ENCODE results near the gene JKAMP.

Gene JKAMP

DNA sequence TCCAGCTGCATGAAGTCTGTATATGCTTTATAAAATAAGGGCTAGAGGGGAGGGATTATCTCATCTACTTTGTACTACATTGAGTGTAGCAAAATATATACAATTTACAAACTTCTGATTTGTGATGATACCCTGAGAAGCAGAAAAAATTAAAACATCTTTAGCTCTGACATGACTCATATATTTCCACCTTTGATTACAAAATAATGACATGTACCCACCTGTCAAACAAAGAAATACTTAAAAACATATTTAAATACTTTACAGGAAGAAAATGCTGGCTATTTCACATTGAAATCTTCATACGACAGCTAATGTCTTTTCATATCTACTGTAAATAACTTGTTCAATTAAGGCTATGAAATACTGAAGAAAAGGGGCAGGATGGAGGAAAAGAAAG, 22.4 kb upstream of the JKAMP start:
- Histone ChIP-seq H3K4me1 (ENCODE audit: control insufficient read depth, insufficient read depth, low read length) (peaks cover 7% of the 10 kb centered on the region), H3K9me3 (ENCODE audit: control insufficient read depth, low read length) (no peaks in the 10 kb centered on the region), H3K36me3 (ENCODE audit: control insufficient read depth, insufficient read depth, low read length) (no peaks in the 10 kb centered on the region), H3K27me3 (ENCODE audit: control insufficient read depth, insufficient read depth, low read length) (peaks cover 14% of the 10 kb centered on the region), H3K9ac (ENCODE audit: low read length) (no peak overlapping the region), H3K4me3 (ENCODE audit: low read length) (no peak overlapping the region)

DNA sequence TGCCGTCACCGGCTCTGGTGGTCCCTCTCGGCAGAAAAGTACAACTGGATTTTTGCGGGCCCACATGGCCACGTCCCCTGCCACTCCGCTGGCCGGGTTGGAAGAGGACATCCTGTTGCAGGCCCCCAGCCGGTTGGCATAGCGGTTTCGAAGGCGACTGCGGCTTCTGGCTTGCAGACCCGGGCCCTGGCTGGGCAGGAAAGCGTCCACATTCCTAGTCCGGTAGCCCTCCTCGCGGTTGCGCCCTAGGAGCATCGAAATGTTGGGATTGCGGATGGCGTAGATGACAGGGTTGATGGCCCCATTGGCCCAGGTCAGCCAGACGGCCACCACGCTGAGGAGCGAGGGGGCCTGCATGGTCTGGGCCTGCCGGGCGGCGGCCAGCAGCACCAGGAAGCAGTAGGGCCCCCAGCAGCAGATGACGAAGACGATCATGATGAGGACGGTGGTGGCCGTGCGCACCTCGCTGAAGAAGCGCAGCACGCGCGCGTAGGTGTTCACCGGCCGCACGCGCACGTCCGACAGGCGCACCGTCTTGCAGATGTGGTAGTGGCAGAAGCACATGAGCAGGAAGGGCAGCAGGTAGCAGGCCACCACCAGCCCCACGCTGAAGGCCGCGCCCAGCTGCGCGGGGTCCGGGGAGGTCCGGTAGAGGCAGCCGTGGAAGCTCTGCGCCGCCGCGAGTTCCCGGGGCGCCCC, 20.4 kb upstream of the JKAMP start:
- no peak overlapping the region for H3K4me3 ChIP-seq (ENCODE audit: low read length)
- H3K36me3 ChIP-seq (ENCODE audit: control insufficient read depth, insufficient read depth, low read length), result no peaks in the 10 kb centered on the region
- H3K9ac ChIP-seq (ENCODE audit: low read length), result no peak overlapping the region
- peaks cover 14% of the 10 kb centered on the region for H3K27me3 ChIP-seq (ENCODE audit: control insufficient read depth, insufficient read depth, low read length)
- no peaks in the 10 kb centered on the region for H3K9me3 ChIP-seq (ENCODE audit: control insufficient read depth, low read length)
- H3K4me1 ChIP-seq (ENCODE audit: control insufficient read depth, insufficient read depth, low read length), result peaks cover 7% of the 10 kb centered on the region

DNA sequence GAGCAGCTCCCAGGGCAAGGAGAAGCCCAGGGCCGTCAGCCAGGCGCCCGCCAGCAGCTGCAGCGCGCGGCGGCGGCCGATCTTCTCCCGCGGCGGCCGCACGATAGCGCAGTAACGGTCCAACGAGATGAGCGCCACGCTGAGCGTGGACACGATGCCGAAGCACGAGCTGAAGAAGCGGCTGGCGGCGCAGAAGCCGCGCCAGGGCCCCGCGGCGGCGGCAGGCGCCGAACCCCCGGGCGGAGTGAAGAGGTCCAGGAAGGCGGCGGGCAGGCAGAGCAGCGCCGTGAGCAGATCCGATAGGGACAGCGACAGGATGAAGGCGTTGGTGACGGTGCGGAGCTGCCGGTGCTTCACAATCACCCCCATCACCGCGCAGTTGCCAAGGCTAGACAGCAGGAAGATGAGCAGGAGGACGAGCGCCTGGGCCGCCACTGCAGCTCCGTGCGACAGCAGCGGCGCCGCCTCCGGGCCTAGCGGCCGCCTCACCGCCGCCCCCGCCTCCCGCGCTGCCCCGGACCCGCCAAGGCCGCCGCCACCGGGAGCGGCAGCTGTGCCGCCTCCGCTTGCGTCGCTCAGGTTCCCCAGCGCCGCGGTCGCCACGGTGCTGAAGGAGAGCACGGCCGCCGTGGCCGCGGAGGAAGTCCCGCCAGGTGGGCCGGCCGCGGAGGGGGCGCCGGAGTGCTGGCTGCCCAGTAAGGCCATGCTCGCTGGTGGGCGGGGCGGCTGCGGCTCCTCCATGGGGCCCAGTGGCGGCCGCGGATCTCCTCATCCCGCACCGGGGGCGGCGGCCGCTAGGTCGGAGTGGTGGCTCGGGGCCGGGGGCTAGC, 19.6 kb upstream of the JKAMP start:
- H3K4me1 ChIP-seq (ENCODE audit: control insufficient read depth, insufficient read depth, low read length), result peaks cover 7% of the 10 kb centered on the region
- H3K9me3 ChIP-seq (ENCODE audit: control insufficient read depth, low read length), result no peaks in the 10 kb centered on the region
- peaks cover 14% of the 10 kb centered on the region for H3K27me3 ChIP-seq (ENCODE audit: control insufficient read depth, insufficient read depth, low read length)
- H3K4me3 ChIP-seq (ENCODE audit: low read length), result no peak overlapping the region
- no peaks in the 10 kb centered on the region for H3K36me3 ChIP-seq (ENCODE audit: control insufficient read depth, insufficient read depth, low read length)
- H3K9ac ChIP-seq (ENCODE audit: low read length), result peak overlapping the region; percentile 5

DNA sequence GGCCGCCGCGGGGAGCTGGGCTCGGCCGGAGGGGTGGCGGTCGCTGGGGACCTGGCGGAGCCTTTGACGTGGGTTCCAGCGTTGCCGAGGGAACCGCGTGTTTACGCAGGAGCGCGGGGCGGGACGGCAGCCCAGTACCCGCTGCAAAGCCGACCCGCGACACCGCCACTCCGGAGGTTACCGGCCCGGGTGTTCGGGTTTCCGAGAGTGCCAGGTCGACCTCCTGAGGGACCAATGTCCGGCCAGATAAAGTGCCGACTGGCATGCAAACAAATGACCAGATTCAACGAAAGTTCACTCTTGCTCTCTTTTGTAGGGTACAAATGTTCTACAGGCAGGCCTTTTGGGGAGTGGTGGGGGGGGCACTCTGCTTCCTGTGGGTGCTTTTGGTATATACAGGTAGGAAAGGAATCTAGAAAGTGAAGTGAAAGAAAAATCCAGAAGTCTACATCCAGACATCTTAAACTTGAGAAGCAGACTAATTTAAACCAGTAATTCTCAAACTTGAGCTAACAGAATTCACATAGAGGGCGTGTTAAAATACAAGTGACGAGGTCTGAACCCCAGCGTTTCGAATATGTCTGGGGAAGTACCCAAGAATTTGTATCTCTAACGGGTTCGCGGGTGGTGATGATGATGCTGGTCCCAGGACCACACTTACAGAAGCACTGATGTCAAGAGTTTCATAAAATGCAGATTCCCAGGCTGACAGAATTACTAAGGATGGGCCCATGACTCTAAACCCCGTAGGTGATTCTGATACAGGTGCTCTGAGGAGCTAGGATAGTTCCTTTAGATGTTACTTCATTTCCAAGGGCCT, 18.8 kb upstream of the JKAMP start, which contains the start of gene GPR135:
GPR135 (minus strand) TSS at position 65 of the 820 bp plus-strand sequence. CDS start 154 bp downstream, outside the sequence.
- peaks cover 7% of the 10 kb centered on the region for H3K4me1 ChIP-seq (ENCODE audit: control insufficient read depth, insufficient read depth, low read length)
- no peak within 1 kb of the TSS for H3K4me3 ChIP-seq (ENCODE audit: low read length)
- no peaks in the 10 kb centered on the region for H3K36me3 ChIP-seq (ENCODE audit: control insufficient read depth, insufficient read depth, low read length)
- H3K27me3 ChIP-seq (ENCODE audit: control insufficient read depth, insufficient read depth, low read length), result peaks cover 14% of the 10 kb centered on the region
- peak within 1 kb of the TSS; percentile 5 for H3K9ac ChIP-seq (ENCODE audit: low read length)
- no peaks in the 10 kb centered on the region for H3K9me3 ChIP-seq (ENCODE audit: control insufficient read depth, low read length)

- no peaks in the 10 kb centered on the region for H3K36me3 ChIP-seq (ENCODE audit: control insufficient read depth, insufficient read depth, low read length)
These were observed 10.1 kb upstream of the JKAMP start for GRCh38 chr14:59474172-59474571.

DNA sequence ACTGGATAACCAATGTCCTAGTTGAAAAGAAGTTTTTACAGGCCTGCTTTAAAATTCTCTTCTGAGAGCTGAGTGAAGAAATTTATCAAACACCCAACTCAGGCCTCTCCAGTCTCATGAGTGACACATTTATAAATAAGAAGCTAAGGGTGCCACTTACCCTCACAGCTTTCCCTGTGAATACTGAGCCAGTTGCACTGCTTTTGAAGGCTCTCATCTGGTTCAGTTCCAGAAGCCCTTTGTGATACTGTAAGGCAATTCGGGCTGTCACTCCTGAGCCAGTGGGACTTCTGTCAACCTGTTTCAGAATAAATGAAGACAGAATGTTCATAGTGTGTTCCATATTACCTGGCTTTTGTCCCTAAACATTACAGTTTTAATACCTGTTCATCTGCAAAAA, 8.6 kb upstream of the JKAMP start:
- H3K4me1 ChIP-seq (ENCODE audit: control insufficient read depth, insufficient read depth, low read length), result peaks cover 1% of the 10 kb centered on the region
- H3K4me3 ChIP-seq (ENCODE audit: low read length), result no peak overlapping the region
- no peaks in the 10 kb centered on the region for H3K27me3 ChIP-seq (ENCODE audit: control insufficient read depth, insufficient read depth, low read length)
- no peaks in the 10 kb centered on the region for H3K9me3 ChIP-seq (ENCODE audit: control insufficient read depth, low read length)
- H3K36me3 ChIP-seq (ENCODE audit: control insufficient read depth, insufficient read depth, low read length), result no peaks in the 10 kb centered on the region
- H3K9ac ChIP-seq (ENCODE audit: low read length), result no peak overlapping the region

More at GRCh38 chr14:59474172-59474571, 10.1 kb upstream of the JKAMP start:
- Histone ChIP-seq H3K4me3 (ENCODE audit: low read length) (no peak overlapping the region), H3K9me3 (ENCODE audit: control insufficient read depth, low read length) (no peaks in the 10 kb centered on the region), H3K4me1 (ENCODE audit: control insufficient read depth, insufficient read depth, low read length) (no peaks in the 10 kb centered on the region), H3K27me3 (ENCODE audit: control insufficient read depth, insufficient read depth, low read length) (no peaks in the 10 kb centered on the region), H3K9ac (ENCODE audit: low read length) (no peak overlapping the region)

- H3K9me3 ChIP-seq (ENCODE audit: control insufficient read depth, low read length), result no peaks in the 10 kb centered on the region
- no peaks in the 10 kb centered on the region for H3K36me3 ChIP-seq (ENCODE audit: control insufficient read depth, insufficient read depth, low read length)
- peaks cover 25% of the 10 kb centered on the region for H3K4me1 ChIP-seq (ENCODE audit: control insufficient read depth, insufficient read depth, low read length)
- no peak overlapping the region for H3K9ac ChIP-seq (ENCODE audit: low read length)
- H3K4me3 ChIP-seq (ENCODE audit: low read length), result no peak overlapping the region
- H3K27me3 ChIP-seq (ENCODE audit: control insufficient read depth, insufficient read depth, low read length), result no peaks in the 10 kb centered on the region
These were observed 5.8 kb upstream of the JKAMP start for GRCh38 chr14:59478540-59478939.

- Histone ChIP-seq H3K36me3 (ENCODE audit: control insufficient read depth, insufficient read depth, low read length) (no peaks in the 10 kb centered on the region), H3K9me3 (ENCODE audit: control insufficient read depth, low read length) (no peaks in the 10 kb centered on the region), H3K4me1 (ENCODE audit: control insufficient read depth, insufficient read depth, low read length) (peaks cover 25% of the 10 kb centered on the region), H3K4me3 (ENCODE audit: low read length) (no peak overlapping the region), H3K9ac (ENCODE audit: low read length) (no peak overlapping the region), H3K27me3 (ENCODE audit: control insufficient read depth, insufficient read depth, low read length) (no peaks in the 10 kb centered on the region)
These were observed 4.2 kb upstream of the JKAMP start for GRCh38 chr14:59480166-59480565.

DNA sequence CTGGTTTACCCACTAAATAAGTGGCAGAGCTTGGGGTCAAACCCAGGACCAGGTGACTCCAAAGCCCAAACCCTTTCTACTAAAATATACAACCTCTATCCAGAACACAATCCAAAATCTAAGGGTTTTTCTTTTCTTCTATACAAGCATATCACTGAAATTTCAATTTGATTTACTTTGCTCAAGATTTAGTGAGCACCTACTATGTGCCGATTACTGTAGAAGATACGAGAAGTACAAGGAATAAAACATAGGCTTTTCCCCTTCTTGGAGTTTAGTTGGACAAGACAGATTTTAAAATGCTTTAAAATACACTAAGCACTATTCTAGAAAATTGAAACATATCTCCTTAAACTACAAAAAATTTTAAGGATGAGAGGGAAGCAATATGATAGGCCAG, 2.9 kb upstream of the JKAMP start:
- no peaks in the 10 kb centered on the region for H3K36me3 ChIP-seq (ENCODE audit: control insufficient read depth, insufficient read depth, low read length)
- H3K27me3 ChIP-seq (ENCODE audit: control insufficient read depth, insufficient read depth, low read length), result no peaks in the 10 kb centered on the region
- no peaks in the 10 kb centered on the region for H3K9me3 ChIP-seq (ENCODE audit: control insufficient read depth, low read length)
- peaks cover 36% of the 10 kb centered on the region for H3K4me1 ChIP-seq (ENCODE audit: control insufficient read depth, insufficient read depth, low read length)
- no peak overlapping the region for H3K4me3 ChIP-seq (ENCODE audit: low read length)
- no peak overlapping the region for H3K9ac ChIP-seq (ENCODE audit: low read length)

DNA sequence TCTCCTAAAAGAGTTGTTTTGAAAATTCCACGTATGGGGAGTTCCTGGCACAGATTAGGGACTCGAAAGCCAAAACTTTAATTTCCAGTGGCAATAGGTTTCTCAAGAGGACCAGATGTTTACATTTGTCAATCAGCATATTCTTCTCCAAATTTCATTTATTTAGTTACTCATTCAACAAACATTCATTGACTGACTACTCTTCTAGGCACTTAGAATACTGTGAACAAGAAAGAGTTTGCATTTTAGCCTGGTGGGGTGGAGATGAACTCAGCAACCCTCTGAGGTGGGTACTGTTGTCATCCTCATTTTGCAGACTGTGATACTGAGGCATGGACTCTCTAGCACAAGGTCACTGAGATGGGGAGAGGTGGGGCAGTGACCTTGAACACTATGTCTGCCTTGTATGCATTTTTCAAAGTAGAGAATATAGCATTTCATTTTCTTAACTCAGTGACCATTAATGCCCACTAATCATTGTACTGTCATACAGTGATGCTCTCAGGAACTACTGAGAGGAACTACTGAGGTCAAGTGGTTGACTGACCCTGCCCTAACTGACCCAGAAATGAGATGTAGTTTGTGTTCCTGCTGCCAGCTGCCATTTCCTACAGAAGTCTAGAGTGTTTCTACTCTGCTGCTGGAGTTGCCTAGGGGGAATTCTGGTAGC, 2.3 kb upstream of the JKAMP start:
- Histone ChIP-seq H3K27me3 (ENCODE audit: control insufficient read depth, insufficient read depth, low read length) (no peaks in the 10 kb centered on the region), H3K9me3 (ENCODE audit: control insufficient read depth, low read length) (no peaks in the 10 kb centered on the region), H3K4me1 (ENCODE audit: control insufficient read depth, insufficient read depth, low read length) (peaks cover 37% of the 10 kb centered on the region), H3K9ac (ENCODE audit: low read length) (no peak overlapping the region), H3K4me3 (ENCODE audit: low read length) (no peak overlapping the region), H3K36me3 (ENCODE audit: control insufficient read depth, insufficient read depth, low read length) (no peaks in the 10 kb centered on the region)

GRCh38 chr14:59482541-59483331, 1.6 kb upstream of the JKAMP start:
- no peaks in the 10 kb centered on the region for H3K9me3 ChIP-seq (ENCODE audit: control insufficient read depth, low read length)
- H3K4me3 ChIP-seq (ENCODE audit: low read length), result no peak overlapping the region
- H3K9ac ChIP-seq (ENCODE audit: low read length), result peak overlapping the region; percentile 84
- H3K36me3 ChIP-seq (ENCODE audit: control insufficient read depth, insufficient read depth, low read length), result no peaks in the 10 kb centered on the region
- H3K4me1 ChIP-seq (ENCODE audit: control insufficient read depth, insufficient read depth, low read length), result peaks cover 37% of the 10 kb centered on the region
- no peaks in the 10 kb centered on the region for H3K27me3 ChIP-seq (ENCODE audit: control insufficient read depth, insufficient read depth, low read length)
